ENCODE measurements around the gene REXO1.
"Not testable (repeated sequence)": the region's sequence is repeated elsewhere in the genome, so short reads cannot be mapped to it uniquely, and the experiment has no call there.

- not testable (repeated sequence) for TF ChIP-seq ASH2L (IDR thresholded peaks at IDR 0.05; ENCODE audit: low read length); EZH2 (IDR thresholded peaks at IDR 0.05; ENCODE audit: low read depth, low read length, severe bottlenecking); RAD21 (IDR thresholded peaks at IDR 0.05 in 1 of 2, conservative IDR thresholded peaks at IDR 0.05 in 1 of 2; ENCODE audit: low read depth in 2 of 2, low read length in 2 of 2); CTCF (IDR thresholded peaks at IDR 0.05; ENCODE audit: control extremely low read depth in 1 of 3, insufficient read depth in 1 of 3, low read depth in 1 of 3, low read length in 3 of 3); RXRA (IDR thresholded peaks at IDR 0.05; ENCODE audit: insufficient read depth, low read depth, low read length); BCL11A (IDR thresholded peaks at IDR 0.05; ENCODE audit: low read depth in 2 of 2, low read length in 2 of 2); TBP (IDR thresholded peaks at IDR 0.05; ENCODE audit: low read depth, low read length); TAF1 (IDR thresholded peaks at IDR 0.05; ENCODE audit: low read depth, low read length); POLR2AphosphoS5 (IDR thresholded peaks at IDR 0.05; ENCODE audit: low read depth, low read length); BRCA1 (IDR thresholded peaks at IDR 0.05; ENCODE audit: low read depth, low read length)
Observed at GRCh38 chr19:1886360-1886759, 38.1 kb upstream of the REXO1 start.

Data from H1 (cell line).